RPMI7951 (cell line): ENCODE data around the gene TSKS. TPM values are rescaled to one million over a fixed set of nuclear protein-coding genes. Genes with fewer than 3 reads are reported as not detected.

ENCODE experiments used
- DNase-seq: peaks from one replicate; pipeline ENCODE4 v3.0.0-alpha.2; 2012; ENCODE audit warnings: low read depth
- total RNA-seq: library from RNA; depleted of rRNA; stranded (reverse); fragments of >200 nt; shearing (Covaris generic); gene quantifications from 2 replicates; pipeline ENCODE4 v1.2.3, GENCODE V29; 2014

TSKS gene
- total RNA-seq, 1 experiment from 2014 or later: not detected

DNA sequence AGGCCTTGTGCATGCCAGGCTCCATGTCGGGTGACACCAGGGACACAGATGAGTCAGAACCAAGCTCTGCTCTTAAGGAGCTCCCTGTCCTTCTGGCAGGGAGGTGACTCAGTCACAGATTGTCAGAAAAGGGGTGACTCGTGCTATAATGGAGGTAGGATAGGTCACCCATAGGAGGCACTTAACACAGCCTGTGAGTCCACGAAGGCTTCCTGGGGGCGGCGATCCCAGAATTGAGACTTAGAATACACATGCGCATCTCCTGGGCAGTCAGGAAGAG, 30.4 kb upstream of the TSKS start:
- peak; percentile 58 for DNase-seq

- DNase-seq: no peak
These were observed 29.9 kb upstream of the TSKS start for GRCh38 chr19:49792829-49793560.

- DNase-seq: no peak
These were observed 28.8 kb upstream of the TSKS start for GRCh38 chr19:49791776-49792445.

DNA sequence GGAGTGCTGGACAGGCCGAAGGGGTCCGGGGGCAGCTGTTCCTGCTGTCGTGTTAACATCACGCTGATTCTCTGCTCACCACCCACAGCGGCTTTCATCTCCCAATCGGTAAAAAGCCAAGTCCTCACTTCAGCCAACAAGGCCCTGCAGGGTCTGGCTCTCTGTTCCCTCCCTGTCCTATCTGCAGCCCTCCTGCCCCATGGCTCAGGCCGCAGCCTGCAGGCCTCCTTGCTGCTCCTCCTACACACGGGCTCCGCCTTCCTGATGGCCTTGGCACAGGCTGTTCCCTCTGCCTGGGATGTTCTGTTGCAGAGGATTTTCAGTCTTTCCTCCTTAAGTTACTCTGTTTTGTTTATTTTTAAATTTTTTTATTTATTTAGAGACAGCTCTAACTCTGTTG, 27.8 kb upstream of the TSKS start:
- DNase-seq: no peak

- DNase-seq: no peak
These were observed 25.8 kb upstream of the TSKS start for GRCh38 chr19:49788857-49789256.

- DNase-seq: no peak
These were observed 24.6 kb upstream of the TSKS start for GRCh38 chr19:49787746-49788145.

- DNase-seq: peak; percentile 73
These were observed 23.3 kb upstream of the TSKS start for GRCh38 chr19:49786376-49786820.

DNA sequence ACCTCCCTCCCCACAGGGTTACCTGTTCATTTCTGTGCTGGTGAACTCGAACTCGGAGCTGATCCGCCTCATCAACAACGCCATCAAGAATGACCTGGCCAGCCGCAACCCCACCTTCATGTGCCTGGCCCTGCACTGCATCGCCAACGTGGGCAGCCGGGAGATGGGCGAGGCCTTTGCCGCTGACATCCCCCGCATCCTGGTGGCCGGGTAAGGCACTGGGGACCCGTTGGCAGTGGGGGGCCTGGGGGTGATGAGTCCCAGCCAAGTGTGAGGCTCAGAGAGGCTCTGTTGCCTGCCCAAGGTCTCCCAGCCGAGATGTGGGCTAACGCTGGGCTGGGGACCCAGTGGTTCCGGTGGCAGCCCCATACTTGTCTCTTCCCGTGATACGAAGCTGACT, 19.4 kb upstream of the TSKS start:
- DNase-seq: no peak

GRCh38 chr19:49781394-49781793, 18.3 kb upstream of the TSKS start:
- no peak for DNase-seq

DNA sequence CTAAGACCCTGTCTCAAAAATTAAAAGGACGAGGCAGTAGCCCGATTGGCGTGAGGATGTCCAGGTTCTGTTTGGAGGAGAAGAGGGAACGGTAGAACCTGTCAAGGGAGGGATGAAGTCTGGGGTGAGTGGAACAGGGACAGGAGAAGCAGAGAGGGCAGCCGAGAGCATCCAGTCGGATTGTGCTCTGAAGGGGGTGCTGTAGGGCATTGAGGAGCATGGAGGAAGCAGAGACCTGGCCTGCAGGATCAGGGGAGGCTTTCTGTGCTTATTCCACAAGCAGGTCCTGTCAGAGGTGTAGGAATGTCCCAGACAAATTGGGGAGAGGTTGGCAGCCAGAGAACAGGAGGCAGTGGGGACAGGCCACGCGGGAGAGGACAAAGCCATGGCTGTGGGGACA, 17.8 kb upstream of the TSKS start:
- no peak for DNase-seq

DNA sequence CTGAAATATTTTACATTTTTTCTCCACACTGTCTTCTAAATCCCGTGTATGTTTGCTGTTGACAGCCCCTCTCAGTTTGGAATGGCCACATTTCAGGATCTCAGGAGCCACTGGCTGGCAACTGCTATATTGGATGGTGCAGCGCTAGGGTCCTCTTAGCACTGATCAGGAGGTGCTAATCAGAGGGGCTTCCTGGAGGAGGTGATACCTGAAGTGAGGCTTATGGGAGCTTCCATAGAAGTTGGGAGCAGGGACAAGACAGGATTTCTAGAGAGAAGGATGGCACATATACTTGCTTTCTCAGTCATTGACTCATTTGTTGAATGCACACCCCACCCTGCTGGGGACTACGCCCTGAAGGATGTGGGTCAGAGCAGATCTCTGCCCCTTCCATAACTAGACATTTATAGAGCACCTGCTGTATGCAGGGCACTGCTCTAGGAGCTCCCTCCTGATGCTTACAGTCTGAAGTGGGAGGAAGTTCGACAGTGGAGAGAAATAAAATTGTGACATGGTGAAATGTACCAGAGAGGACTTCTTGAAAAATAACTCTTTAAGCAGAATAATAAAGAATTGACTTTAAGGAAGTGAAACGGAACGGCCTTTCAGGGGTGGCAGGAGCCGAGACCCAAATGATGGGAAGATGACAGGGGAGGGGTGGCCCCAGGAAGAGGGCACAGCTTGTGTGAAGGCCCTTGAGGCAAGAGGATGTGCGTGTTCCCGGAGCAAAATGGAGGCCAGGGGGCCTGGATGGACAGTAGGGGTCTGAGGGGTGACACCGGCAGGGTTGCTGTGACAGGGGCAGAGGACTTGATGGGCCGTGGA, 16.8 kb upstream of the TSKS start:
- no peak for DNase-seq

GRCh38 chr19:49776371-49776764, 13.3 kb upstream of the TSKS start:
- no peak for DNase-seq

DNA sequence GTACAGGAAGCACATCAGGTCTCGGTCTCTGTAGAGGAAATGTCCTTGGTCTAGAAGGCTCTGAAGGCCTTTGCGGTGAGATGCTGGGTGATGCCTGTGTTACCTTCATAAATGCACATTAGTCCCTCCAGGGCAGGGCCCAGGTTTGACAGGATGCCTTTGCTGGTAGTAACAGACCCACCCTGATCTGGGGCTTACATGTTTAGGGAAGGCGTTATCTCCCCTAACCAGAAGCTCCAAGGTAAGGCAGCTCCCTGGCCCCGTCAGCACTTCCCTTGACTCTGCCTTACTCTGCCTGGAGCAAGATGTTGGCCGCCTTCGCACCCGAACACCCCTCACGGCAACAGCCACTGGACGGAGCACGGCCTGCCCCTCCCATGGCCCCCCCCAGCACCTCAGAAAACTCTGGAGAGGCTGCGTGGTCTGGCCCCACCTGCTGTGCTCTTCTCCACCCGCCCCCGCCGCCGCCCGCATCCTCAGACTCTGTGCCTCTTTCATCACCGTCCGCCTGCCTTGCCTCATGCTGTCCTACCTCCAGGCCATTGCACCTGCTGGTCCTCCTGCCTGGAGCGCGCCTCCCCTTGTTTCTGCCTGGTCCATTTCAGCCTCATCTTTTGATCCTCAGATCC, 12.8 kb upstream of the TSKS start:
- DNase-seq: no peak

DNA sequence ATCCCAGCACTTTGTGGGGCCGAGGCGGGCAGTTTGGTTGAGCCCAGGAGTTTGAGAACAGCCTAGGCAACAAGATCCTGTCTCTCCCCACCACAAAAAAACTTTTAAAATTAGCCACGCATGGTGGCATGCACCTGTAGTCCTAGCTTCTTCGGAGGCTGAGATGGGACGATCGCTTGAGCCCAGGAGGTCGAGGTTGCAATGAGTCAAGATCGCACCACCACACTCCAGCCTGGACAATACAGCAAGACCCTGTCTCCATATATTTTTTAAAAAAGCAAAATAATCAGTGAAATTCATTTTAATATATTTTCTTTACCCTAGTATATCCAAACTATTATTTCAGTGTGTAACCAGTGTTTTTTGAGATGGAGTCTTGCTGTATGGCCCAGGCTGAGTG, 11.9 kb upstream of the TSKS start:
- no peak for DNase-seq

DNA sequence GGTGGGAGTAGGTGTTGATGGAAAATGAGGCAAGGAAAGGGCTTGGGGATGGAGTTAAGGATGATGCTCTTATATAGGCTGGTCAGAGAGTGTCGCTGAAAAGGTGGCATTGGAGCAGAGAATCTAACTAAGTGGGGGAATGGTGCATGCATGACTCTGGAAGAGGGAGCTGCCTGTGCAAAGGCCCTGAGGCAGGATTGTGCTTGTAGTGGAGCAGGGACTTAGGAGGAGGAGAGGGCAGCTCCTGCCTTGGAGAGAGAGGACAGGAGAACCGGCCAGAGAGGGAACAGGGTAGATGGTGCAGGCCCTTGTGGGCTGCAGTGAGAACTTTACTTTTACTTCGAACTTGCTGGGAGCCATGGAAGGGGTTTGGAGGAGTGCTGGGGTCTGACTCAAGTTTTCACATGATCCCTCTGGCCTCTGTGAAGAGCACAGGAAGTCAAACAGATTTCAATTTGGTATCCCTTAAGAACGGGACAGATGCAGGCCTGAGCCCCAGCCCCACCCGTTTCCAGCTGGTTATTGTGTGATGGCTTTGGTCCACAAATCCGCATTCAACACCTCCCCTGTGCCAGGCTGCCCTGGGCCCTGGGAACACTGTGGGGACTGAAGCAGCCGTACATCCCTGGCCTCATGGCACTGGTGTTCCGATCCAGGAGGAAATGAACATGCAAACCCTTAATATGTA, 10.7 kb upstream of the TSKS start:
- DNase-seq: no peak

GRCh38 chr19:49772850-49773432, 9.8 kb upstream of the TSKS start:
- DNase-seq: no peak

DNA sequence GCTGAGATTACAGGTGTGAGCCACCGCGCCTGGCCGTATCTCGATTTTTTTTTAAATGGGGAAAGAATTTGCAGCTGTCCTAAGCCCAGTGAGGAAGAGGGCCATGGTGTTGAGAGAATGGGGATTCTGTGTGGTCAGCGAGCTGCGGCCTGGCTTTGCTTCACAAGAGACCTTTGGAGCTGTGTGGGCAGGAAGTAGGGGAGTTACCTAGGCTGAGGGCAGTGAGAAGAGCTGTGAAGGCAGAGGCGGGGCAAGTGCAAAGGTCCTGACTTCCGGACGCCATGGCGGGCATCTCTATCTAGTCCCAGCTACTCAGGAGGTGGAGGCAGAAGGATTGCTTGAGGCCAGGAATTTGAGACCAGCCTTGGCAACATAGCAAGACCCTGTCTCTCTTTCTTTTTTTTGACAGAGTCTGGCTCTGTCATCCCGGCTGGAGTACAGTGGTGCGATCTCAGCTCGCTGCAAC, 8.6 kb upstream of the TSKS start:
- no peak for DNase-seq

- no peak for DNase-seq
These were observed 7.4 kb upstream of the TSKS start for GRCh38 chr19:49770529-49770928.

GRCh38 chr19:49767967-49768581, 5.0 kb upstream of the TSKS start:
- DNase-seq: no peak

GRCh38 chr19:49767381-49767780, 4.3 kb upstream of the TSKS start:
- peak; percentile 23 for DNase-seq

DNA sequence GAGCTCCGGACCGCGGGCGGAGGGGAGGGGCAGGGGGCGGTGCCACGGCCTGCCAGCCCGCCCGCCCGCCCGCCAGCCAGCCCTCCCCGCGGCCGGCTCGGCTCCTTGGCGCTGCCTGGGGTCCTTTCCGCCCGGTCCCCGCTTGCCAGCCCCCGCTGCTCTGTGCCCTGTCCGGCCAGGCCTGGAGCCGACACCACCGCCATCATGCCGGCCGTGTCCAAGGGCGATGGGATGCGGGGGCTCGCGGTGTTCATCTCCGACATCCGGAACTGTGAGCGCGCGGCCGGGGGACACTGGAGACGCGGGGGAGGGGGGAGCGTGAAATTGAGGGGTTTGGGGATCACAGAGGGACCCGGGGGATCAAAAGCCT, 3.8 kb upstream of the TSKS start, which contains the start of gene AP2A1:
TSS of gene AP2A1 (plus strand) at position 72 of the 370 bp plus-strand sequence. CDS start at position 205, 133 bp downstream.
- DNase-seq: no peak
